ENCODE measurements around the gene FAT1. TPM values are rescaled to one million over a fixed set of nuclear protein-coding genes. Genes with fewer than 3 reads are reported as not detected.
A peak's percentile ranks its signal among the peaks of the same experiment; 100 is the strongest.

FAT1 gene
- total RNA-seq, 1 donor from 2014 or later = 61.8 TPM

DNA sequence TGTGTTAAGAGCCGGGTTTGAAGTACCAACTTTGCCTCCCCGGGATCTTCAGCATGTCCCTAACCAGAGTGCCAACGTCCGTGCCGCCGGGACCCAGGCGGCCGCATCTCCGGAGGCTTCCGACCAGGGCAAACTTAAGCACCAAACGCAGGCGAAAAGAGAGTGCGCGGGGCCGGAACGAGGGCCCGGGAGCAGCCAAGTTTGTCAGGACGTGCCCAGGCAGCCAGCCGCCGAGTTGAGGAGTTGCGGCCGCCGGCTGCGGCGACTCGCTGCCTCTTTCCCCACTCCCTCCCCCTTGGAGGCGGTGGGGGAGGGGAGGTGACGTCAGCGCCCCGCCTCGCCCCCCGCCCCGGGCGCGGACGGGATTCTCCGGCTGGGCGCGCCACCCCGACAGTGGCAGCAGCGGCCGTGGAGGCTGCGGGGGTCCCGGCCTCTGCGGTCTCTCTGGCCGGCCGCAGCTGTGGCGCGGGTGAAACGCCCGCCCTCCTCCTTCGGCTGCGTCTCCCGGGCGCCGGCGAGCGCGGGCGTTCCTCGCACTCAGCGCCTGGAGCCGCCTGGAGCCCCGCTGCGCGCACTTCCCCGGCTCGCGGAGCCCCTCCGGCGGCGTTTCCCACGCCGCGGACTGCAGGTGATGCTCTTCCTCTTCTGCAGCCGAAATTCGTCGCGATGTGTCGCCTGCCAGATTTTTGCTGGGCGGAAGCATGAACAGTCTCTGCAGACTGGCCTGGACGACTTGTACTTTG, 2.9 kb upstream of the FAT1 start:
- intact Hi-C loops (cut with micrococcal nuclease) = no loop called here
- ATAC-seq (peak; percentile 63), DNase-seq (peak; percentile 84)

DNA sequence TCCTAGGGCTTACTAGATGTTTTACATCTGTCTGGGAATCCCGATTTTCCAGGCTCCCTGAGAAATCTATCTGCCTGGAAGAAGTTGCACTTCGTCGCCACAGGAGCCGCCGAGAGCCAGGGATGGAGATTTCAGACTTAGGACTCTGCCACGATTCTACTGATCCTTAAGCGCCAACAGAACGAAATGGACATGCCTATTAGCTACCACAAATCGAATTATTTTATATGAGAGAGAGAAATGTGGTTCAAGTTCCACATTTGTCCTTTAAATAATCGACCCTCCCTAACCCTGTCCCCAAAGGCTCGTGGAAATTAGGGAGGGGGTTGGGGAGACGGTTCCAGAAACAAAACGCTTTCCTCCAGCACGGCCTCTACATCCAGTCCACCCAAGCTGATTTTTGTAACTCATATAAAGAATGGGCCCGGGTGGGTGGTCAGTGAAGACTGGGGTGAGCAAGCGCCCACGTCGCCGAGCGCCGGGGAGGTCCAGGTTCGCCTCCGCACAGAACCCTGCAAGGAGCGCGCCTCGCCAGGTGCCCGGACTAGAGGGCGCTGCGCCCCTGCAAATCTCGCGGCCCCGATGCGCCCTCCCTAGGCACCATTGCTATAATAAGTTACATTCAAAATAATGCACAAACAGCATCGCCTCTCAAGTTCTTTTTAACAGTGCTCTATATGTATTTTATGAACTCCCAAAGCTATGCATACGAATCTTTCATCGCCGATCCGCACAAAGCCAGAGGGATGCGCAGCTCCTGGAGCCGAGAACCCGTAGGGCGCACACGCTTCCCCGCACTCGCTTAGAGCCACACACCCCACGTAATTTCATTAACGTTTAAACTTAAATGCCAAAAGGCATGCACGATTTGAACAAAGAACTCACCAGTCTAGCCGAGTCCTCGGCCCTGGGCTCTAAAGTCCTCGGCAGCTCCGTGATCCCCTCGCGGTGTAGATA, 2.1 kb upstream of the FAT1 start:
- intact Hi-C loops (cut with micrococcal nuclease) = loop anchor here (2.0 kb wide), 1 partner anchor 57 kb away; no protein-coding TSS in a partner anchor
- ATAC-seq (peak; percentile 81), DNase-seq (peak; percentile 85)

DNA sequence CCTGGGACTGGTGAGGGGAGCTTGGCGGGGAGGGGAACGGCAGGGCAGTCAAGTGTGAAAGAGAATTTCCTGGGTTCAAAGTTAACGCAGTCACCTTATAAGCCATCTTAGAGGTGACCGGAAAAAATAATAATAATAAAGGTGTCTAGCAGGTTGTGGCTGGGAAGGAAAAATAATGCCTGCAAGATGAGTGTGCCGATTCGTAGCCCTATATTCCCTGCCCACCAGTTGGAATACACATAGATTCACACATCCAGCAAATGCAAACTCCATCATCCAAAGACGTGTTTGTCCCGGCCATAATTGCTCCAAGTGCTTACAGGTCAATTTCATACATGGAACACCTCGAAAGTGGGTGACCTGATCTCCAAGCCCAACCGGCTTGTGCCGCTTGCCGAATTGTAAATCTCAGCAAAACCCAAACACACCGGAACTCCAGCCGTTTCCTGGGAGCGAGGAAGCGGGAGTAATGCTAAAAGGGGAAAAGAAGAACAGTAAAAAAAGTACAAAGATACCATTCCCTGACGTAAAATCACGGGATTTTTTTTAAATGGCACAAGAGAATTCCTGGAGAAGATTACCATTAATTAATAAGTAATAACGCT, 1.3 kb upstream of the FAT1 start:
- ATAC-seq (no peak), DNase-seq (no peak)
- intact Hi-C loops (cut with micrococcal nuclease) = loop anchor here (2.0 kb wide), 1 partner anchor 56 kb away; no protein-coding TSS in a partner anchor

DNA sequence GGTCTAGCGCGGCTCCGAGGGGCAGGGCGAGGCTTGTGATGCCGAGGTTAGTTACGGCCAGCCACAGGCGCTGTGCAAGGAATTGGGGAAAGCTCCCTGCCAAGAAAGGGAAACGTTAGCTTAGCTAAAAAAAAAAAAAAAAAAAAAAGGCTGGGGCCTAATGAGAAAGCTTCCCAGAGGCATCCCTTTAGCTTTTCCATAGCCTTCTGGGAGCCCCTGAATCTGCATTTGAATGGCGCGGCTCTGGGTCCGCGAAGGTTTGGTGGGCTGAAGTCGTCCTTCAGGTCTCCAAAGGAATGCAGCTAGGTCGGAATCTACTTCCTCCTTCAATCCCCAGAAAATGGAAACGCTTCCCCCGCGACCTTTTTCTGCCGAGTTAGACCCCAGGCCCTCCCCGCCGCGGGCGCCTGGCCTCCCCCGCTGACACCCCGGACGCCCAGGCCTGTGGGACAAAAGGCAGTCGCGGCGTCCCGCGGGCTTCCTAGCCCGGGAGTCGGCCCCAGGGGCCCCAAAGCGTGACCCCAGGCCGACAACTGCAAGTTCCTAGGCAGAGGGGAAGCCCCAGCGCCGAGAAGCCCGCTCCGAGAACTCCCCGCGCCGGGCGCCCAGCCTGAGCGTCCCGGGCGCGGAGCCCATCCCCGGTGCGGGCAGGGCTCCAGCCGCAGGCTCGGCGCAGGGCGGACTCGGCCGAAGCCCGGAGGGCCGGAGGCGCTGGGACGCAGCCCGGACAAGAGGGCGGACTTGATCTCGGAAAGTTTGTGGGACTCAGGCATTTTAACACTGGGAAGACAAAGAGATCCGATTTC, 605 bp upstream of the FAT1 start:
- peak; percentile 80 for DNase-seq
- peak; percentile 73 for ATAC-seq
- intact Hi-C loops (cut with micrococcal nuclease) = loop anchor here (2.0 kb wide), 1 partner anchor 55 kb away; no protein-coding TSS in a partner anchor

DNA sequence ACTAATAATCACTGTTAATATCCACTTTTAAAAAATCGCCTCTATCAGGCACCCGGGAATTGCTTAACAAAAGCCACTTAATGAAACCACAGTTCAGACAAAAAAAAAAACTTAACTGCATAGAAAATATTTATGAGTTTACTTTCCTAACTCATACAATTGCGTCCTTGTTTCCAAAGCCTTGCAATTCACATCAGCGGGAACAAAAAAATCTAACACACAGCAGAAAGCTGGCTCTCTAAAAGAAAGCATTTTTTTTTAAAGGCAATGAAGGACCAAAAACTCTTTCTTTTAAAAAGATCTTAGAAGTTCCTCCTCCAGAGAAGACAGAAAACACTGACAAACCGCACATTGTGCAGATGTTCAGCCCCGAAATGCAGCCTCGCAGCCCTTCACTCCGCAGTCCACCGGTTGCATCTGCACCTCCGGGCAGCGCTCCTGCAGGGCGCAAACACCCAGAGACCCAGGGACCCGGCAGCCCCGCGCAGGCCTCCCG, 812 bp downstream of the FAT1 start:
- DNase-seq (no peak), ATAC-seq (peak; percentile 27)
- intact Hi-C loops (cut with micrococcal nuclease) = no loop called here

DNA sequence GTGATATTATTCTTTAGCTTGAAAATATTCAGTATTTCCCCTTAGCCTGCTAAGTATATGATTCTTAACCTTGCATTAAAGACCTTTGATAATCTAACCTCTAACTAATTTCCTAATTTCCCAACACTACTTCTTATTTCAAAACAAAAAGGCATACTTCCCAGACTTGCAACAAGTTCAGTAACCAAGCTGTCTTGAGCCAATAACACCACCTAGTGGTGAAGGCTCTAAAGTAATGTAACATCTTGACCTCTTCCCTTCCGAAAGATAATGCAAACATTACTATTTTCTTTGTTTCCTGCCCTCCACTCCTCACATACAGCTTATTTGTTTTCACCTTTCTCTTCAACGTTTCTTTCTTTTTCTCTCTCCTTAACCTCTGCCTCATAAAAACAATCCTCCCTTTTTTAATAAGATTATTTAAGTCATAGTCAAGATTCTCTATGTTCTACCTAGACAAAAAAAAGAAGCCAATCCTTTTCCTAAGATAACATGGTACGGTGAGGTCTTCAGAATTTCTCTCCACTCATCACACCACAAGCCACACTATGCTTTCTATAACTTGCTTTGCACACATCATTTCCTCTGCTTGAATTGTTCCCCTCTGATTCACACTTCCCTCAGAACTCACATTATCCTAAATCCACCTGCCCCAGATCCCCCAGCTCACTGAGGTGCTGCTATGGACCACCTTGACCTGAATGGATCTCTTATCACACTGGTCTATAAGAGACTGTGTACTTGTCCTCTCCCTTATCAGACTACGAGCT, 3.5 kb downstream of the FAT1 start:
- DNase-seq (no peak), ATAC-seq (no peak)
- intact Hi-C loops (cut with micrococcal nuclease) = no loop called here

DNA sequence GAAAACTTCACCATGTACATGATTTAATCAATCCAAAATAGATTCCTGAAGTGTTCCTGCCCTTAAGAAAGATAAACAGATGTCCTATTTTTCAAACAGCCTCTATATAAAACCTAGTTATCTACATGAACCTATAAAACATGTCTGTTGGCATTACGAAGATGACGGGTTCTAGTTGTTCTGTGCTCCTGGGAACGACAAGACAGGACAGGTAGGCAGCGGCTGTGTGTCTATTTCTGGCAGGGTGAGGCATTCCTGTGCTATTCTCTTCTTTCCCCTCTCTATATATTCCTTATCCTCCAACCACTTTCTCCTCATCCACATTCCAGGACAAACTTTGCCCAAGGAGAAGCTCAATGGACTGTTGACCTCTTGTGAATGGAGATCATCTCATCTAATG, 6.1 kb downstream of the FAT1 start:
- ATAC-seq (peak; percentile 53), DNase-seq (no peak)
- intact Hi-C loops (cut with micrococcal nuclease) = no loop called here

DNA sequence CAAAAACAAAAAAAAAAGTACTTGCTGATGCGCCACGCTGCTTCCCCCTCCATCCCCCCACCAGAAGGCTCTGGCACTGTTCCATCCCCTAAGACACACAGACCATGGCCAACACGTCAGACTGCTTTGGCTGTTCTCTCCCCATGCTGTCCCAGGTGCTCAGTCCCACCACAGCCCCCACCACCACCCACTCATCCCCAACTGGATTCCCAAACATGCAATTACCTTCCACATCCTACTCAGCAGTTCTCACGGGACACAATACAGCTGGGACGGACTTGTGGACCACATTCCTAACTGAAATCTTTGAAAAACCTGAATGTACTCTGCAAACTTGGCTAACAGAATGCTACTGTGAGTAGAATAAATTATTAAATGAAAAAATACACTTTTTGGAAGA, 8.6 kb downstream of the FAT1 start:
- ATAC-seq (no peak), DNase-seq (no peak)
- intact Hi-C loops (cut with micrococcal nuclease) = no loop called here

DNA sequence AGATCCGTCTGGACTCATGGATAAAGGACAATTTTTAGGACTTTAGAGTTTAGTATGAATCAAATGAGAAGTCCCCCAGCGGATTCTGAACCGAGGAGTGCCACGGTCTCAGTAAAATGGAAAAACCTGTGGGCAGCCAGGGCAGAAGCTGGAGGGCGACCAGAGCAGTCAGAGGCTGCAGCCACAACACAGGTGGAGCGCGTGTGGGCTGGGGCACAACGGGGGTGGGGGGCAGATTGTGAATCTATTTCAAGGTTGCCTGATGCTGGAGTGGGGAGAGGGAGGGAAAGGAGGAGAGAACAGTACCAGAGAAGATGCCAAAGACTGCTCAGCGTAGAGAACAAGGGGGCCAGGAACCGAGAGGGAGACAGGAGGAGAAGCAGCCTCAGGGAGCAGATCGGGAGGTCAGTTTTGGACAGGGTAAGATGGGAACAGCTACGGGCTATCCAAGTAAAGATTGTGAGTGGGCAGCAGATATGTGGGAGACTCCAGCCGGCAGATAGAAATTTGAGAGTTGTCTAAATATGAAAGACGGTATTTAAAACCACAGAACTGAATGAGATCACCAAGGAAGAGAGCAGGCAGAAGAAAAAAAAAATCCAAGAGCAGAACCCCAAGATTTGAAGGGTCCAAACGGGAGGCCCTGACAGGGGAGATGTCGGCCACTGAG, 9.5 kb downstream of the FAT1 start:
- intact Hi-C loops (cut with micrococcal nuclease) = no loop called here
- DNase-seq = no peak
- ATAC-seq = peak; percentile 49

DNA sequence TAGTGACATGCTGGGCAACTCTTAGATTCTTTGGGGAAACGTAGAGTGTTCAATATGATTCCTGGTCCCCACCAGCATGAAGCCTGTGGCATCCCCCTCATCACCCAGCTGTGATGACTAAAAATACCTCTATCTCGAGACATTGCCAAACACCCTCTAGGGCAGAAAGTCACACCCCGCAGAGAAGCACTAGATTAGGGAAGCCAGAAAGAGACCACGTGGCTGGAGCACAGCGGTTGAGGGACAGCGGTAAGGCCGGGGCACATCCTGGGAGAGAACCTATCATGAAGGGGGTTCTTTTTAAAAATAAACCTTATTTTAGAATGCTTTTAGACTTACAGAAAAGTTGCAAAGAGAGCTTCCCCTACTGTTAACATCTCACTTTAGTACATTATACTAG, 11.0 kb downstream of the FAT1 start:
- intact Hi-C loops (cut with micrococcal nuclease) = no loop called here
- ATAC-seq (peak; percentile 86), DNase-seq (peak; percentile 49)

DNA sequence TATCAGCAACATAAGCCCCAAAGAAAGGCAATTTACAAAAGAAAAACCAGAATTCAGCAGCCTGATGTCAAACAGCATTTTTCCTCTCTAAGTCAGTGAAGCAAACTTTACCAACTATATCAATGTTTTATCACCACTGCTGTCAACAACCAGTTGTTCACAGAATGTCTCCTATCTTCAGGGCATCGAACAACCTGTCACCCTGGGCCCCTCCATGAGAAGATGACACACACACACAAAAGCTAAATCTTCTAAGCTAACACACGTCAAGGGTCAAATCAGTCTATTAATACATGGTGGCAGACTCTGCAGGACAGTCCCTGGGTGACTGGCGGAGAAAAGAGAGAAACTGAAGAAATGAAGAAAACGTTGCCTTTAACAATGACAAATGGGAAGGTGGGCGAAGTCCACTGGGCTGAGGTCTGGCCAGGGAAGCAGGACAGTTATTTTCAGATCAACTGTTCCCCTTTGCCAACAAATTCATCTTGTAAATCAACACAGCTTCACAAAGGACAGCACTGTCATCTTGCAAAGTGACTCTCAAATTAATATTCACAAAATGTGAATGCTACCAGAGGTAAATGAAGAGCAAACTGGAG, 13.0 kb downstream of the FAT1 start:
- DNase-seq (no peak), ATAC-seq (no peak)
- intact Hi-C loops (cut with micrococcal nuclease) = no loop called here

DNA sequence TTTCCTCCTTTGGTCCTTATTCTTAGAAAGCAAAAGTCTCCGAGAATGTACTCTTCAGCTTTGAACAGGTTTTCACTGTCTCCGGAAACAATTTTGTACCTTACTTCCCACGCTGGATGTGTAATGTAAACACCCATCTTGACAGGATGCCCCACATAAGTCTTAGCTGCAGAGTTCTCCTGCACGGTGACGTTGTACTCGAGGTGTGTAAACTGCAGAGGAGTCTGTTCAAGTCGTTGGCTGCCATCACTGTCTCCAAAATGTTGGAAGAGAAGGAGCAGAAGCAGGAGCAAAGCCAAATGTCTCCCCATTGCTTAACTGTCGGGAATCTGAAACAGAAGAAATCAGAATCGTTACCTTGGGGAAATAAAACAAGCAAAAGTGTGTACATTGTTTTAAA, 14.1 kb downstream of the FAT1 start:
- intact Hi-C loops (cut with micrococcal nuclease) = no loop called here
- DNase-seq (no peak), ATAC-seq (no peak)

DNA sequence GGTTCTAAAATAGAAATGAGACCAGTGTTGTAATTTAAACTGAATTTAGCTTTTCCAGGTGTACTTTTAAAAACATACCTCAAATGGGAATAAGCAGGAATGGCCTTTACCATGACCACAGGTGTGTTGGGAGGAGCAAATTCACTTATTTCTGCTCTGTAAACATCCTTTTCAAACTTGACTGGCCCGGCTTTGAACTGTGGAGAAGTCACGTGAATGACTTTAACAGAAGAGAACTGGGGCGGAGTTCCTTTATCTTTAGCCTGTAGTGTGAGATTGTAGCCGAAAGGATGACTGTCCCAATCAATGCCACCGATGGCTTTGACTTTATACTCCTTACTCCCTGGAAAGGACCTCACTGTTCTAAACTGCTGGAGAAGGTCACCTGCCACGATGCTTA, 15.1 kb downstream of the FAT1 start:
- ATAC-seq (no peak), DNase-seq (no peak)

DNA sequence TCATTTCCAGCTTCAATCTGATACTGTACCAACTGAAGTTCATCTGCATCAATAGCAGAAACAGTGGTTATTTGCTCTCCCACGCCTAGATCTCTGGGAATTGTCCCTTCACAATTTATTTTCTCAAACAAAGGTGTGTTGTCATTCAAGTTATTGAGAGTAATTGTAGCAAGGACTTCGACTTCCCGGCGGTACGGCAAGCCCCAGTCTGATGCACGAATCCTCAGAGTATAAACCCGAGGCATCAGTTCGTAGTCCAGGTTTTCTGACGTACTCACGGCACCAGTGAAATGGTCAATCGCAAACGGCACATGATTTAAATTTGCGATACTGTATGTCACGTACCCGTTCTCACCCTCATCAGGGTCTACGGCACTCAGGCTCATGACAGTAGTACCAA, 15.7 kb downstream of the FAT1 start:
- intact Hi-C loops (cut with micrococcal nuclease) = no loop called here
- DNase-seq (no peak), ATAC-seq (no peak)

More for the DNA sequence above, 15.1 kb downstream of the FAT1 start:
- intact Hi-C loops (cut with micrococcal nuclease) = no loop called here

DNA sequence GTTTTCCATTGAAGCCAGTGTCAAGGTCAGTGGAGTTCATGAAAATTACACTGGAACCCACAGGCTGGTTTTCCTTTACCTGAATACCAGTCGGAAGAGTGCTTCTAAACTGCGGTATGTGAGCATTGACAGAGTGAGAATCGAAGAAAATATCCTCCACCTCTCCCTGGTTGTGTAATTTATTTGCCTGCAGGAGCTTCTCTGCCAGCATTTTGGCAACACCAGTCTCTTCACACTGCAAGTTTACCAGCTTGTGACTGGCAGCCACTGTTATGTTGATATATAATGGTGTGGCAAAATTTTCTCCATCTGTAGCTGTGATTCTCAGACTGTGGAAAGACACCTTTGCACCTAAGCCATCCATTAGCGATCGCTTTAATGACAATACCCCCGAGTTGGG, 16.1 kb downstream of the FAT1 start:
- intact Hi-C loops (cut with micrococcal nuclease) = no loop called here
- DNase-seq (no peak), ATAC-seq (peak; percentile 9)

DNA sequence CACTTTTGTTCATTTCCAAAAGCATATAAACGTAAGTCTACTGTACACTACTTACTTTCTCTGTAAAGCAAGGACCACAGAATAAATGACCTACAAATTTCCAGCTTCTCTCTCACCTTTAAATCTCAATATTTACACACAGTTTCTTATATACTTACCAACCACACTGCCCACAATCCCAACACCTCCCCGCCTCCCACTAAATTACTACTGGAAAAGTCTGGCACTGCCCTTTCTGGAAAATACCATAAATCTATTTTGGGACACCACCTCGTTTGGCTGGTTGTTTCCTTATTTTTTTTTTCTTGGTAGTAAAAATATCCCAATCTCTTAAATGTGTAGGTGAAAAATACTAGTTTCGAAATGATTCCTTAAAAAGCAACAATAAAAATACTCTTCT, 19.6 kb downstream of the FAT1 start:
- intact Hi-C loops (cut with micrococcal nuclease) = no loop called here
- no peak for ATAC-seq
- DNase-seq = no peak

DNA sequence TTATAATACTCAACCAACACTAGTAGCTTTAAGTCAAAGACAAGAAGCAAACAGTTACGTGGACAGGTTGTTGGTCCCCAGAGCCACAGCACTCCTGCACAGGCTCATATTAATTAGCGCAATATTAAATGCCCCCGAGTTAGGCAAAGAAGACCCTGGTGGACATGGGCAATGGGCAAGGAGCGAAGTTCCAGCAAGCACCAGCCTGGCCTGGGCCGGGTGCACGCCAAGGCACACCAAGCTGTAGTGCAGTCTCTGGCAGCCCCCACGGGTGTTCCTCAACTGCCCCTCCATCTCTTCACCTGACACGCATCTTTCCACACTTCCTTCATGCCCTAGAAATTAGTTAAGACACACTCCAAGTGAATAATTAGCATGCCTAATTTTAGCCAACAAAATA, 20.1 kb downstream of the FAT1 start:
- no peak for ATAC-seq
- no peak for DNase-seq

More for the DNA sequence above, 20.1 kb downstream of the FAT1 start:
- intact Hi-C loops (cut with micrococcal nuclease) = no loop called here
